CD4-positive, alpha-beta T cell treated with Interleukin-21 for 1 hour (primary cell): Measurements from ENCODE around the gene XCL1.

ENCODE experiments used
- DNase-seq: peaks from one replicate; pipeline ENCODE4 v3.0.0-alpha.2; 2020

Gene XCL1

GRCh38 chr1:168607872-168608428 is 31.5 kb downstream of the XCL1 start:
- no peak for DNase-seq

GRCh38 chr1:168608796-168609715 is 32.7 kb downstream of the XCL1 start:
- DNase-seq = no peak

DNA sequence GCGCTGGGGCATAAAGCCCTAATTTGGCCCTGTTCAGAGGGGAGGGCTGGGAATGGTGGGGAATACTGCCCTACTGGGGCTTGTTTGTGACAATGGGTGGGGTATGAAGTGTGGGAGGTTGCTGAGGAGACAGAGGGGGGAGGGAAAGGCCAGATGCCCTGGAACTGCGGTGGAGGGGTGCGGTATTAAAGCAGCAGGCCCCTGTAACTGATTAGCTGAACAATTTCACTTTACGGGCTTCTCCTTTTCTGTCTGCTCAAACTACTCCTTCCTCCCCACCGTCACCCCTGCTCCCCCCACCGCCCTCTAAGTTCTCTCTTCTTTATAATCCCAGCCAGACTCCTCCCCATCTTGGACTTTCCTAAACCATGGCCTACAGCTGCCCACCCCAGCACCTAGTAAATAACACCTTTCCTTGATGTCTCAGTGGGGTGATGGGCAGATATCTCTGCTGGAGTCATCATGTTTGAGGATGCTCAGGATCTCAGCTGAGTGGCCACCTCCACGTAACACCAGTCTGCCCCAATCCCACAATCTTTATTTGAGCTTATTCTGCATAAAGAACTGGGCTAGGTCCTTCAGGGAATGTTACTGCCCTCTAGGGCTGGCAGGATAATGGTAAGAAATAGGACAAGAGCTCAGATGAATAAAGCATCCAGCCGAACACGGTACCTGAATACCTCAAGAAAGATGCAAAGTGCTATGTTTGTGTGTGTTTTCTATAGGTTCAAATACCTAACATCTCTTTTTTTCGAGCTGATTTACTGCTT is 33.5 kb downstream of the XCL1 start:
- no peak for DNase-seq

GRCh38 chr1:168613038-168613451 is 36.6 kb downstream of the XCL1 start:
- DNase-seq = no peak

DNA sequence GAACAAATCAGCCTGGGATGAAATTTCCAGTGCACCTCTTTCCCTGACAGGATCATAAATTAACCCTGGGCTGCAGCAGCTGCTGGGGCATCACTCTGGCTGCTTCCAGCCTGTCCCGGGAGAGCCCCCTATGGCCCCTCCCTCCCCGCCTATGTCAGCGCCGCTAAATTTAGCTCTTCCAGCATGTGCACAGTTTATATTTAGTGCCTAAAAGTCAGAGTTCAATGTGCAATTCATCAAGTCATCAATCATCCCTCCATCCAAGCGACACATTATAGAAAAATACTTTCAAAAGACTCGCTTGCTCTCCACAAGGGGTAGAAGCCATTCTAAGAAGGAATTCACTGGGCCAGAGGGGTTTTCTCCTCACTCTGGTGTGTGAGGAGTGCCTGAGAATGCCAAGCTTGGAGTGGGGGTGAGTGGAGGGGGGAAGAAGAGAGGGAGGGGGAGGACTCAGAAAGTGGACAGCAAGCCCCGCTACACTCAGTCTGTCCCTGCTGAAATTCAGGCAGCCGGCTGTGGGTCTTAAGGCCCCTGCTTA is 37.4 kb downstream of the XCL1 start:
- no peak for DNase-seq

- DNase-seq = no peak
Observed at GRCh38 chr1:168614235-168614634, 37.8 kb downstream of the XCL1 start.

GRCh38 chr1:168615965-168616364 is 39.6 kb downstream of the XCL1 start:
- no peak for DNase-seq

DNA sequence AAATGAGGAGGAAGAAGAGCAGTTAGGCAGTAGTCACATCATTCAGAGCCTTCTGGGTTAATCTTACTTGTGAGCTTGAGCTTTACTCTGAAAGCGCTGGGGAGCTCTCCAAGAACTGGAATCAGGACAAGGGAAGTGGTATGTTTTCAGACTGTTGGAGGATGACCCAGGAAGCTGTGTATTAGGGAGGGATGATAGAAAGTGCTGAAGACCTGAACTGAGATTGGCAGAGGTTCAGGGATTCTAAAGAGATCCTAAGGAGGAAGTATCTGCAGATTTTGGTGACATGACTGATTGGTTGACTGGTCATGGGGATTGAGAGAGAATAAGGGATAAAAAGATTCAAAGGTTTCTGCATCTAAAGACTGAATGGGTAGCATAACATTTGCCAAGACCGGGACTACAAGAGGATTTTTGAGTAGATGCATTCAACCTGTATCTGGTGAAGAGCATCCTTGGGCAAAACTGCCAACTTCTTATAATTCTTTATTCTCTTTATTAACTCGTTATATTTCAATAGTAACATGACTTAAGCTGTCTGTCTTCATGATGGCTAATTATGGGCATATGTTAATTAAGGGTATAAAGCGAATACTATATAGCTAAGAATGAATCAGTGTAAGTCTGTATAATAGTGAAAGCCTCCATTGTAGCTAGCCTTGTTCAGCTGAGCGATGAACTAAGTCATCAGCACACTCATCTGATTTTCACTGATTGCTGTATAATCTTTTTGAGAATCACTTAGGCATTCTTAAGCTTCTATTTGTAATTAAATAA is 41.8 kb downstream of the XCL1 start:
- no peak for DNase-seq

DNA sequence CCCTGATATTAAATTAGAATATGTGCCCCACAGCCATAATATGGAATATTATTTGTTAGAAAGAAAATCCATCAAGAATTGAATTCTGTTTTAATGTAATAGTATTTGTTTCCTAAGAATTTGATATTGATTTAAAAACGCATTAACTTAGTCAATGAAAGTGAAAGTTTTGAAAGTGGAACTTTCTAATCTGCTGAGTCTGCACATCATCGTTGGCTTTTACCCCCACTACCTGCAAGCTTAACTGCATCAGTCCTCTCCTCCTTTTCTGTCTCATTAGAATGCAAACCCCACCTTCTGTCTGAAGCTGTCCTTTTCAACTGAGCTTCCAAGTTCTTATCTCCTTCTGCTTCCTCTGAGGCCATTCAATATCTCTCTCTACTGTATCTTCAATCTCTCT is 42.5 kb downstream of the XCL1 start:
- no peak for DNase-seq

- DNase-seq = no peak
Observed at GRCh38 chr1:168621356-168621755, 45.0 kb downstream of the XCL1 start.

GRCh38 chr1:168623003-168623828 is 46.8 kb downstream of the XCL1 start:
- no peak for DNase-seq

DNA sequence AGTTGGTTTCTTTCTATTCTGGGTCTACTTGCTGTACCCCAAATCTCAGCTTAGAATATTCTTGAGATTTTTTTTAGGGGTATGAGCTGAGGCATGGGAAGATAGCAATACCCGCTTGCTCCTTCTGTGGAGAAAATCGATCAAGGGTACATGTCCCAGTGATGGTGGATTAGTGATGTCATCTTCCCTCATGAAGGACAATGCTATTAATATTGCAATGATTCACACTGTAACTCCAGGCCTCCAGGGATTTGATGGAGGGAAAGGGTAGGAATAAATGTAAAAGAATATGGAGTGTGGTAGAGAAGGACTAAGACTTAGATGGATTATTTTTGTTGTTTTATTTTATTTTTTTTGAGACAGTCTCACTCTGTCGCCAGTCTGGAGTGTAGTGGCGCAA is 47.4 kb downstream of the XCL1 start:
- no peak for DNase-seq

- no peak for DNase-seq
Observed at GRCh38 chr1:168626326-168626725, 49.9 kb downstream of the XCL1 start.

DNA sequence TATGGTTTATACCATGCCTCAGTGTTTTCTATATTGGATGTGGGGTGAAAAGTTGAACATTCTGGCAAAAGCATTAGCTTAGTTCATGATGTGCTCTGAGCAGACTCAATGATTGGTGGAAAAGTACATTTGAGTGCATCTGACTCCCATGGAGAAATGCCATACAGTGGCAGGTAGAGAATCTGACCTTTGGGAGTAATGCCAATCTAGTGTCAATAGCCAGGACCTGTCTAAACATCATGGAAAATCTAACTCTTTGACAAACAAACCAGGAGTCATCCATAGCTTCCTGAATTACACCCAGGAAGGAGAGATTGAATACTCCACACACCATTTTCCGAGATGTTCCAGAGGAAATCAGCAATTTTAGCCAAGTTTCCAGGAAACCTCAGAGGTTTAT is 51.0 kb downstream of the XCL1 start:
- DNase-seq = no peak

DNA sequence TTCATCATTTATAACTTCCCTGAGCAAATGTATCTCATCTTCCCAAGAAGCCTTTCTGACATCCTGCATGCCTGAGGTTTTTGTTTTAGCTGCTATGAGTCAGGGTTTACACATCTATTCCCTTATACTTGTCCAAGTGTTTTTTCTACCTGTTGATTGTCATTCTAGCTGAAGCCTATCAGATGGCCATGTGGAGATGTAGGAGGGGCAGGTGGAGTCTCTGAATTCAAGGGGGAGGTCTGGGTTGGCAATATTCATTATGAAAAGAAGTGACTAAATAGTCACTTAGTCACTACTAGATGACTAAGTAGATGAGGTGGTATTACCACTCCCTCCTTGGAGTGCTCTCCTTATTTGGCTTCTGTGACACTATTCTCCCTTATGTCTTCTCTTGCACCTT is 52.4 kb downstream of the XCL1 start:
- no peak for DNase-seq

DNA sequence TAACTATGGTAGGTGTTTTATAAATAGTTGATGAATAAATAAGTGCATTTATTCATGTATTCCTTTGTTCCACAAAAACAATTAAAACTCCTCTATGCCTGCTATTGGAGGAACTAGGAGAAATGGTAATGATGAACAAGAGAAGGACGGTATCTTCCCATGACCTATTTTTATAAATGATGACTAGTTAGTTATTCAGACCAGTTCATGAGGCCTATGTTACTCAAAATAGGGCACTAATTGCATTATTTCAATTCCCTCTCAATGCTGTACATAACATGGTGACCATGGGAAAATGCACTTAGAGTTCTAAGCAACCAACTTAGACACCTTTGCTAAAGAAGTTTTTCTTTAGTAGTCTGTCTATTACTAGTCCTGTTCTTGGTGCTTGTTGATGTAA is 53.1 kb downstream of the XCL1 start:
- DNase-seq = no peak
